ENCODE measurements around the gene ALX3.
"Not testable (repeated sequence)": the region's sequence is repeated elsewhere in the genome, so short reads cannot be mapped to it uniquely, and the experiment has no call there.

ALX3 gene

DNA sequence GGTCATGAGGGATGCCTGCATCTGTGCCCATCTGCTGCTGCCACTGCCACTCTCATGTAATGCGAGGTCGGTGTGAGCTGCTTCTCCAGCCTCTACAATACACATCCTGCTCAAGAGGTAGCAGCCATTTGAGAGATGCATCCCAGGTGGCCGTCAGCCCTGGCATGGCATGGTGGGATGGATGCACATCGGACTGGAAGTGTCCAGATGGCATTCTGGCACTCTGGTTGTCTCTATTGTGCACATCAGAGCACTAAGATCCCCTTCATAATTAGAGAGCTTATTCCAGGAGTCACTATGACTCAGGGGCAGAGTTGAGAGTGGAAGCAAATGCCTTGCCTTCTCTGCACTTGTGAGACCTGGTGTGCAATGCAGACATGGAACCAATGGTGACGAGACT lies 32.2 kb downstream of the ALX3 start:
- no peak for DNase-seq

- peak; percentile 62 for DNase-seq
These were observed 35.2 kb downstream of the ALX3 start for GRCh38 chr1:110035236-110035752.

DNA sequence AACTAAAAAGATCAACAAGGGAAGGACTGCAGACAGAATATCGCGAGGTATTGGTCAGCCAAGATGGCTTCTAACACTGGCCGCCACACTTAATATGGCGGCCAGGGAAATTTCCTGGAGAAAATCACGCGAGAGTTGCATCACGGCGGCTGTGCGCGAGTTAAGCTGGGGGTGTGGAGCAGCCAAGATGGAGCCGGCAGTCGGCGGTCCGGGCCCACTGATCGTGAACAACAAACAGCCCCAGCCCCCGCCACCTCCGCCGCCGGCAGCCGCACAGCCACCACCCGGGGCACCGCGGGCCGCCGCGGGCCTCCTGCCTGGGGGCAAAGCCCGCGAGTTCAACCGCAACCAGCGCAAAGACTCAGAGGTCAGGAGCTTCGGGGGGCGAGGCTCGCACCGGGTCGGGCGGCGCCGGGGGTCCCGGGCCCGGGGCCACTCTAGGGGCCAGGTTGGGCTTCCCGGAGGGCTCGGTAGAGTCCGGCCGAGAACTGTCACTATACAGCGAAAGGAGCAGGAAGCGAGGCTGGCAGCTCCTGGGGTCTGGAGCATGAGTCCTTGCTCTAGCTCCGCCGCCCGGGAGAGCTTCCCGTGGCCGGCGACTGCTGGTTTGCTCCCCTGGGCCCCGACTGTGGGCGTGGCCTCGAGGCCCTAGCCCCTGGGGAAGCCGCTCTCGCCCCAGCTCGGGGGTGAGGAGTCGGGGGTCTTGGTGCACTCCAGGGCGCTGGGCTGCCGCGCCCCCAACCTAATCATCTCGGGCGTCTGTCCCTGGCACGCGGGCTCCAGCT lies 35.8 kb downstream of the ALX3 start, which contains the start of gene STRIP1:
STRIP1 (plus strand) TSS at position 174 of the 785 bp plus-strand sequence; CDS start at position 188, 14 bp downstream.
- DNase-seq, result peak; percentile 94

- no peak for DNase-seq
These were observed 36.4 kb downstream of the ALX3 start for GRCh38 chr1:110034040-110034450.

DNA sequence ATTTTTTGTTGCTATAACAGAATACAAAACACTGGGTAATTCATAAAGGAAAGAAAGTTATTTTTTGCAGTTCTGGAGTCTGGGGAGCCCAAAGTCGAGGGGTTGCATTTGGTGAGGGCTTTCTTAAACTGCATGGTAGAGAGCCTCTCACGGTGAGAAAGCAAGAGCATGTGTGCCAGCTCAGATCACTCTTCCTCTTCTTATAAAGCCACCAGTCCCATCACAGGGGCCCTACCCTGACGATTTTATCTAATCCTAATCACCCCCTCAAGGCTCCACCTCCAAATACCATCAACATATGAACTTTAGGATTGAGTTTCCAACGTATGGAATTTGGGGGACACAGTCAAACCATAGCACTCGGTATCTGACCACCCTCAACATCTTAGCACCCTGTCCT lies 37.1 kb downstream of the ALX3 start:
- DNase-seq, result no peak

GRCh38 chr1:110032327-110032726 lies 38.1 kb downstream of the ALX3 start:
- DNase-seq, result no peak

DNA sequence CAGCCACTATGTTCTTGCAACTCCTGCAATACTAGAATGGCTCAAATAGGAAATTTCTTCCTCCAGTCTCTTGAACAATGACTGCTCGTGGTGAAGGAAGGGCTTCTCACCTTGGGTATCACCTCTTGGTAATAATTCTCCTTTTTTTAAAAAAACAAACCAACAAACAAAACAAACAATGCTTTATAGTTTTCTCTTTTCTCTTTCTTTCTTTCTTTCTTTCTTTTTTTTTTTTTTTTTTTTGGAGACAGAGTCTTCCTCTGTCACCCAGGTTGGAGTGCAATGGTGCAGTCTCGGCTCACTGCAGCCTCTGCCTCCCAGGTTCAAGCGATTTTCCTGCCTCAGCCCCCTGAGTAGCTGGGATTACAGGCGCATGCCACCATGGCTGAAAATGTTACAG lies 39.8 kb downstream of the ALX3 start:
- DNase-seq, result not testable (repeated sequence)

GRCh38 chr1:110024613-110025012 lies 45.9 kb downstream of the ALX3 start:
- no peak for DNase-seq

- no peak for DNase-seq
These were observed 49.2 kb downstream of the ALX3 start for GRCh38 chr1:110021285-110021684.

GRCh38 chr1:110019770-110020169 lies 50.7 kb downstream of the ALX3 start:
- no peak for DNase-seq

DNA sequence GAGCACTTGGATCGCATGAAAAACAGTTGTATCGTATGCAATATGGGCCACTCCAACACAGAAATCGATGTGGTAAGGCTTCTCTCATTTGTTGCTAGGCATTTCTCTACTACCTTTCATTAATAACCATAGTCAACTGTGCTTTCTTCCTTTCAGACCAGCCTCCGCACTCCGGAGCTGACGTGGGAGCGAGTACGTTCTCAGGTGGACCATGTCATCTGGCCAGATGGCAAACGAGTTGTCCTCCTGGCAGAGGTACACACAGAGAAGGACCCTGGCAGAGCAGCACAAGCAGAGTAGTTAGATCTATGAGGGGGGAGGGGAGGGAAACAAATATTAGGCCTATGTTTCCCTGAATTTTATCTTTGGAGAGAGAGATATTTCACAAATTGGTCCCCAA lies 52.1 kb downstream of the ALX3 start:
- no peak for DNase-seq

- DNase-seq, result no peak
These were observed 52.7 kb downstream of the ALX3 start for GRCh38 chr1:110017792-110018191.

GRCh38 chr1:110012100-110012780 lies 58.2 kb downstream of the ALX3 start:
- DNase-seq, result no peak

GRCh38 chr1:110011527-110012041 lies 58.9 kb downstream of the ALX3 start:
- no peak for DNase-seq
